Measurements from ENCODE around the gene LCA5.

Gene LCA5

GRCh38 chr6:79520534-79520933, 16.7 kb downstream of the LCA5 start:
- H3K4me3 ChIP-seq (ENCODE audit: low read length): no peak overlapping the region

GRCh38 chr6:79518842-79519241, 18.4 kb downstream of the LCA5 start:
- H3K4me3 ChIP-seq (ENCODE audit: low read length): no peak overlapping the region
- TF ChIP-seq CTCF (conservative IDR thresholded peaks at IDR 0.05; ENCODE audit: low read length): no peak
- DNase-seq (ENCODE audit: low read depth): no peak

More at GRCh38 chr6:79520534-79520933, 16.7 kb downstream of the LCA5 start:
- no peak for DNase-seq (ENCODE audit: low read depth)
- TF ChIP-seq CTCF (conservative IDR thresholded peaks at IDR 0.05; ENCODE audit: low read length): no peak

GRCh38 chr6:79515436-79515835, 21.8 kb downstream of the LCA5 start:
- TF ChIP-seq CTCF (conservative IDR thresholded peaks at IDR 0.05; ENCODE audit: low read length): no peak
- DNase-seq (ENCODE audit: low read depth): peak; percentile 8
- H3K4me3 ChIP-seq (ENCODE audit: low read length): no peak overlapping the region

- no peak for TF ChIP-seq CTCF (conservative IDR thresholded peaks at IDR 0.05; ENCODE audit: low read length)
- DNase-seq (ENCODE audit: low read depth): no peak
- no peak overlapping the region for H3K4me3 ChIP-seq (ENCODE audit: low read length)
Measured at GRCh38 chr6:79513111-79513510, 24.1 kb downstream of the LCA5 start.

GRCh38 chr6:79512014-79512413, 25.2 kb downstream of the LCA5 start:
- H3K4me3 ChIP-seq (ENCODE audit: low read length): no peak overlapping the region
- no peak for DNase-seq (ENCODE audit: low read depth)
- no peak for TF ChIP-seq CTCF (conservative IDR thresholded peaks at IDR 0.05; ENCODE audit: low read length)

GRCh38 chr6:79510707-79511106, 26.5 kb downstream of the LCA5 start:
- TF ChIP-seq CTCF (conservative IDR thresholded peaks at IDR 0.05; ENCODE audit: low read length): no peak
- no peak for DNase-seq (ENCODE audit: low read depth)
- no peak overlapping the region for H3K4me3 ChIP-seq (ENCODE audit: low read length)

- no peak for TF ChIP-seq CTCF (conservative IDR thresholded peaks at IDR 0.05; ENCODE audit: low read length)
- no peak overlapping the region for H3K4me3 ChIP-seq (ENCODE audit: low read length)
- DNase-seq (ENCODE audit: low read depth): no peak
Measured at GRCh38 chr6:79506251-79506650, 31.0 kb downstream of the LCA5 start.

Measured in AG10803 (cell line).